Measurements from ENCODE around the gene UNC45A. TPM values are rescaled to one million over a fixed set of nuclear protein-coding genes. Genes with fewer than 3 reads are reported as not detected.

The UNC45A gene
- total and polyA plus RNA-seq, 2 of the 8 experiments (the other 6 are each of a cell fraction or from before 2014, with no cell fraction given), result 74.1 to 84.2 TPM

GRCh38 chr15:90988296-90988695, 53.2 kb downstream of the UNC45A start:
- Histone ChIP-seq H3K14ac (ENCODE audit: insufficient read length) (no peak overlapping the region), H2BK15ac (ENCODE audit: low read length) (no peak overlapping the region), H3K27me3 (replicated peaks in 1 of 4; ENCODE audit: control insufficient read depth in 3 of 4, extremely low read depth in 1 of 4, insufficient read depth in 3 of 4, low read length in 3 of 4) (no peaks in the 10 kb centered on the region), H3K9me3 (ENCODE audit: insufficient read depth in 2 of 2, low read depth in 1 of 2, low read length in 1 of 2) (no peaks in the 10 kb centered on the region), H2BK12ac (ENCODE audit: low read depth, low read length) (no peak overlapping the region), H2BK20ac (ENCODE audit: low read length) (no peak overlapping the region), H3K9ac (replicated peaks in 1 of 4; ENCODE audit: extremely low read depth in 1 of 4, low read depth in 3 of 4, low read length in 3 of 4) (no peak overlapping the region), H3K23ac (ENCODE audit: insufficient read length) (no peak overlapping the region), H2AFZ (ENCODE audit: low read length) (no peak overlapping the region), H3K27ac (ENCODE audit: low read depth, low read length) (no peak overlapping the region), H3K79me2 (ENCODE audit: control insufficient read depth in 1 of 2, insufficient read depth in 2 of 2, low read length in 2 of 2) (peaks cover 38 to 93% of the 10 kb centered on the region in 2 experiments), H3K4ac (replicated peaks; ENCODE audit: insufficient read length, low read depth, low read length) (no peak overlapping the region), H4K5ac (ENCODE audit: insufficient read length, low read depth, low read length) (no peak overlapping the region), H3K79me1 (ENCODE audit: low read depth, low read length) (peaks cover 6% of the 10 kb centered on the region), H3K4me3 (ENCODE audit: extremely low read depth in 1 of 4, insufficient read depth in 2 of 4, low read depth in 3 of 4, low read length in 4 of 4) (no peak overlapping the region), H3K56ac (replicated peaks; ENCODE audit: insufficient read length, low read depth, low read length) (no peak overlapping the region), H3K4me1 (replicated peaks in 1 of 4; ENCODE audit: control insufficient read depth in 3 of 4, insufficient read depth in 4 of 4, low read length in 3 of 4) (peaks cover 0 to 3% (median 1%) of the 10 kb centered on the region in 4 experiments; a peak in 1 of 7 replicates), H3K18ac (ENCODE audit: extremely low read depth, low read length) (no peak overlapping the region), H2BK5ac (ENCODE audit: low read depth, low read length) (no peak overlapping the region), H3K36me3 (ENCODE audit: control insufficient read depth in 2 of 4, insufficient read depth in 4 of 4, low read length in 3 of 4) (peaks cover 6 to 12% (median 10%) of the 10 kb centered on the region in 4 experiments), H2BK120ac (replicated peaks; ENCODE audit: low read depth, low read length) (no peak overlapping the region), H2AK5ac (ENCODE audit: low read depth, low read length) (no peak overlapping the region), H3K4me2 (ENCODE audit: insufficient read depth in 1 of 2, low read depth in 2 of 2, low read length in 2 of 2) (no peak overlapping the region), H4K91ac (replicated peaks; ENCODE audit: insufficient read length, low read length) (no peak overlapping the region), H3K23me2 (ENCODE audit: low read depth, low read length) (peaks cover 1% of the 10 kb centered on the region; the same call in 1 of the 2 replicates), H4K8ac (ENCODE audit: extremely low read depth, insufficient read depth, low read length) (no peak overlapping the region), H4K20me1 (replicated peaks in 1 of 2; ENCODE audit: control insufficient read depth in 1 of 2, insufficient read depth in 2 of 2, low read length in 2 of 2) (peaks cover 15% of the 10 kb centered on the region in 2 experiments)
- ChIA-PET POLR2A (ENCODE audit: partially characterized antibody) (interaction anchor here (1.4 to 3.5 kb wide), 3 partner anchors 11 to 30 kb away, joined by 4 to 10 read pairs (median 8); no protein-coding TSS in a partner anchor), CTCF (ENCODE audit: partially characterized antibody) (interaction anchor here (0.9 to 2.0 kb wide), 4 partner anchors 45 to 270 kb away, joined by 3 to 6 read pairs (median 4); partner anchors contain the start of gene UNC45A)
- WGBS, 2 experiments (ENCODE audit: extremely low coverage in 1 of 2, insufficient coverage in 1 of 2, insufficient read length in 1 of 2, insufficient replicate concordance in 2 of 2, low coverage in 1 of 2, low lambda C conversion rate in 2 of 2, missing lambda C conversion rate in 1 of 2), result 90% methylated on average over 6 of the region's 6 CpGs; no CpG with 5 or more reads in 1 of the 2 experiments
- no peak for FAIRE-seq
- no peak for DNase-seq (ENCODE audit: low read depth in 1 of 2, low spot score in 2 of 2)
- TF ChIP-seq YY1 (IDR thresholded peaks at IDR 0.05; ENCODE audit: low read depth, low read length) (no peak), BACH1 (IDR thresholded peaks at IDR 0.05; ENCODE audit: low read length) (no peak), E2F6 (IDR thresholded peaks at IDR 0.05) (no peak), TCF12 (IDR thresholded peaks at IDR 0.05; ENCODE audit: low read depth, low read length) (no peak), ATF3 (IDR thresholded peaks at IDR 0.05; ENCODE audit: insufficient read depth, low read depth, low read length) (no peak), CTCF (IDR thresholded peaks at IDR 0.05; ENCODE audit: control extremely low read depth in 1 of 3, insufficient read depth in 1 of 3, low read depth in 1 of 3, low read length in 3 of 3) (no peak), SP2 (IDR thresholded peaks at IDR 0.05; ENCODE audit: low read length) (no peak), SIN3A (conservative IDR thresholded peaks at IDR 0.05 in 1 of 2, IDR thresholded peaks at IDR 0.05 in 1 of 2; ENCODE audit: low read depth in 1 of 2, low read length in 2 of 2) (no peak), SUZ12 (IDR thresholded peaks at IDR 0.05; ENCODE audit: low read length) (no peak), TBP (IDR thresholded peaks at IDR 0.05; ENCODE audit: low read depth, low read length) (no peak)
